HepG2 (cell line): Measurements from ENCODE around the gene PRR30. TPM values are rescaled to one million over a fixed set of nuclear protein-coding genes. Genes with fewer than 3 reads are reported as not detected.

Experiments used
- ARNT2 ChIP-seq: sonication (generic); formaldehyde crosslinking; IDR thresholded peaks from 2 replicates; pipeline ENCODE4 v1.8.0; 2022; ENCODE audit warnings: mild to moderate bottlenecking, low read depth, missing genetic modification reagents, moderate library complexity
- DPF2 ChIP-seq: sonication (generic); formaldehyde crosslinking; IDR thresholded peaks from 2 replicates; pipeline ENCODE4 v1.4.0; 2020; ENCODE audit warnings: mild to moderate bottlenecking, low read depth, missing genetic modification reagents, borderline replicate concordance
- FOSL2 ChIP-seq: sonication (generic); formaldehyde crosslinking; IDR thresholded peaks from 2 replicates; pipeline ENCODE4 v1.4.0; 2020; ENCODE audit warnings: missing genetic modification reagents
- HDAC6 ChIP-seq: fragments of 200-600 bp; sonication (generic); IDR thresholded peaks from 2 replicates; pipeline ENCODE4 v1.7.0; 2017; ENCODE audit warnings: mild to moderate bottlenecking, antibody characterized with exemption, low read length, low read depth
- JUN ChIP-seq: sonication (generic); formaldehyde crosslinking; IDR thresholded peaks from 2 replicates; pipeline ENCODE4 v1.4.0; 2020; ENCODE audit warnings: mild to moderate bottlenecking, missing genetic modification reagents
- JUNB ChIP-seq: sonication (generic); formaldehyde crosslinking; IDR thresholded peaks from 2 replicates; pipeline ENCODE4 v1.8.0; 2022; ENCODE audit warnings: missing genetic modification reagents, mild to moderate bottlenecking, borderline replicate concordance
- MATR3 ChIP-seq: sonication (generic); formaldehyde crosslinking; IDR thresholded peaks from 2 replicates; pipeline ENCODE4 v1.4.0; 2020; ENCODE audit warnings: missing genetic modification reagents
- SIX1 ChIP-seq: sonication (generic); formaldehyde crosslinking; IDR thresholded peaks from 2 replicates; pipeline ENCODE4 v1.4.0; 2020; ENCODE audit warnings: missing genetic modification reagents, borderline replicate concordance
- TRIM24 ChIP-seq: sonication (generic); formaldehyde crosslinking; IDR thresholded peaks from 2 replicates; pipeline ENCODE4 v1.8.0; 2022; ENCODE audit warnings: mild to moderate bottlenecking, missing genetic modification reagents
- XRCC5 ChIP-seq: fragments of 200-400 bp; formaldehyde crosslinking; optimal IDR thresholded peaks from 2 replicates; pipeline ENCODE3; 2017; ENCODE audit warnings: mild to moderate bottlenecking, low read length
- ZC3H13 ChIP-seq: sonication (generic); formaldehyde crosslinking; IDR thresholded peaks from 2 replicates; pipeline ENCODE4 v1.8.1; 2023; ENCODE audit warnings: mild to moderate bottlenecking, missing genetic modification reagents, moderate library complexity
- ZFAT ChIP-seq: sonication (generic); formaldehyde crosslinking; conservative IDR thresholded peaks from 2 replicates; pipeline ENCODE4 v1.8.1; 2023; ENCODE audit warnings: missing genetic modification reagents, inconsistent platforms
- ZNF12 ChIP-seq: sonication (generic); formaldehyde crosslinking; IDR thresholded peaks from 2 replicates; pipeline ENCODE4 v1.5.0; 2020; ENCODE audit warnings: missing genetic modification reagents
- ZNF468 ChIP-seq: sonication (generic); formaldehyde crosslinking; IDR thresholded peaks from 2 replicates; pipeline ENCODE4 v1.8.0; 2022; ENCODE audit warnings: mild to moderate bottlenecking, moderate library complexity, missing genetic modification reagents
- polyA plus RNA-seq, 8 experiments: library from polyadenylated mRNA; depleted of rRNA in 3 of 8; stranded (reverse) in 7 of 8; unstranded in 1 of 8; fragments of >200 nt; fragmentation: Illumina TruSeq in 4 of 8; extraction: Trizol in 4 of 8; gene quantifications; 2 replicates each; pipeline versions ENCODE4 v1.2.1 to v1.2.3, GENCODE V29; 2011 to 2016; ENCODE audit warnings: low read depth in 4 of 8, missing spikeins in 1 of 8, mixed read lengths in 1 of 8; ENCODE audit not compliant: insufficient read depth in 1 of 8
- total RNA-seq, 5 experiments: library from RNA; depleted of rRNA; stranded (reverse); fragments of >200 nt; fragmentation: Illumina TruSeq; extraction: Trizol; gene quantifications; 2 replicates each; pipeline ENCODE4 v1.2.3, GENCODE V29; 2016; ENCODE audit warnings: low read depth in 1 of 5
- TF ChIP-seq, protein P1 (sequence below): sonication (generic); formaldehyde crosslinking; IDR thresholded peaks from 2 replicates; pipeline ENCODE4 v1.8.0; 2022; ENCODE audit warnings: missing genetic modification reagents, mild to moderate bottlenecking, borderline replicate concordance
- TF ChIP-seq, protein P2 (sequence below): sonication (generic); formaldehyde crosslinking; IDR thresholded peaks from 2 replicates; pipeline ENCODE4 v1.9.0; 2021; ENCODE audit warnings: missing genetic modification reagents, mild to moderate bottlenecking, borderline replicate concordance
- TF ChIP-seq, protein P3 (sequence below), 2 experiments: sonication (generic) in 1 of 2; formaldehyde crosslinking in 1 of 2; IDR thresholded peaks; 2 replicates each; pipeline versions ENCODE4 v1.6.1 to v1.9.0; 2014 to 2022; ENCODE audit warnings: antibody characterized with exemption in 1 of 2, borderline replicate concordance in 1 of 2, inconsistent platforms in 1 of 2, low read depth in 1 of 2, missing genetic modification reagents in 1 of 2

The PRR30 gene
- total and polyA plus RNA-seq, 2 of the 13 experiments (the other 11 are each of a cell fraction or from before 2014, with no cell fraction given) = not detected

DNA sequence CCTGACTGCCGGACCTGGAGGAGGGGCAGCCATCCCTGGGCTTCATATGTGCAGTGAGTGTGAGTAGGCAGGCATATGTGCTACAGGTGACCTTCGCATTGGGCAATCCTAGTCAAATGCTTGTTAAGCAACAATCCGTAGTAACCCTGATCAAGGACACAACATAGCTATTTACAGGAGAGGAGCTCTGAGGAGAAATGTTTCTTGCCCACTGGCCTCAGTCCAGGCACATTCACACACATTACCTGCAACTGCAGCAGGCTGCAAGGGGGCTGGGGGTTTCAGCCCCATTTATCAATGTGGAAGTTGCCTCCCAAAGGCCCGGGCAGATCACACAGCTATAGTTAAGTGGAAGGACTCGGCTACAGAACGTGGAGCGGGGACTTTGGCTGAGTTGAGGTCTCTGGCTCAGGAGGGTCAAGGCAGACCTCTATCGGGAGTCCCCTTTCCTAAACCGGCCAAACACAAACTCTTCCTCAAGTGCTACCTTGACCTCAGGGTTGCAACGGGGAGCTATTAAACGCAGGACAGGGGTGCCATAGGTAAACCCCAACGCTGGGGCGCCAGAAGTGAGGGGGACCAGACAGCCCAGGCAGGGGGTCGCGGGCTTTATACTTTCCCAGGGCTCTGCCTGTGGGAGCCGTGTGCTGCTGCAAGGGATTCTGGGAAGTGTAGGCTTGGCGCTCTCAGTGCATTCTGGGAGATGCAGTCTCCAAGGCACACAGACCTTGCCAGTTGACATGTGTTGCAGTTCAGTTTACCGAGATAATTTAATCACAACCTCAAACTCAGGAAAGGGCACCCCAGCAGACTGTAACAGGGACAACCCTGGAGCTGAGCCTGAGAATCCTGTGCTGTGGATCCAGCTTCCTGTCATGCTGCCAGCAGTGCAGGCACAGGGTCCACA lies 43.2 kb downstream of the PRR30 start (continued):
- TF ChIP-seq ARNT2 (CRISPR knock-in tag) (peak; percentile 79), ZNF468 (CRISPR knock-in tag) (0 out of 2 replicates have a peak, but pooled peaks have one; percentile 67), FOSL2 (CRISPR knock-in tag) (peak; percentile 87), JUN (CRISPR knock-in tag) (peak; percentile 74; the same call in 1 of the 2 replicates), ZNF12 (peak; percentile 87), DPF2 (CRISPR knock-in tag) (peak; percentile 93), ZFAT (CRISPR knock-in tag) (no peak), JUNB (CRISPR knock-in tag) (no peak), ZC3H13 (CRISPR knock-in tag) (peak; percentile 88), HDAC6 (no peak), SIX1 (CRISPR knock-in tag) (peak; percentile 54; the same call in 1 of the 2 replicates), MATR3 (CRISPR knock-in tag) (no peak), TRIM24 (CRISPR knock-in tag) (peak; percentile 45; the same call in 1 of the 2 replicates), XRCC5 (peak; percentile 13)
- TF ChIP-seq, protein P1, sequence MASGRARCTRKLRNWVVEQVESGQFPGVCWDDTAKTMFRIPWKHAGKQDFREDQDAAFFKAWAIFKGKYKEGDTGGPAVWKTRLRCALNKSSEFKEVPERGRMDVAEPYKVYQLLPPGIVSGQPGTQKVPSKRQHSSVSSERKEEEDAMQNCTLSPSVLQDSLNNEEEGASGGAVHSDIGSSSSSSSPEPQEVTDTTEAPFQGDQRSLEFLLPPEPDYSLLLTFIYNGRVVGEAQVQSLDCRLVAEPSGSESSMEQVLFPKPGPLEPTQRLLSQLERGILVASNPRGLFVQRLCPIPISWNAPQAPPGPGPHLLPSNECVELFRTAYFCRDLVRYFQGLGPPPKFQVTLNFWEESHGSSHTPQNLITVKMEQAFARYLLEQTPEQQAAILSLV (CRISPR knock-in tag) = peak; percentile 56; the same call in 1 of the 2 replicates
- TF ChIP-seq, protein P2, sequence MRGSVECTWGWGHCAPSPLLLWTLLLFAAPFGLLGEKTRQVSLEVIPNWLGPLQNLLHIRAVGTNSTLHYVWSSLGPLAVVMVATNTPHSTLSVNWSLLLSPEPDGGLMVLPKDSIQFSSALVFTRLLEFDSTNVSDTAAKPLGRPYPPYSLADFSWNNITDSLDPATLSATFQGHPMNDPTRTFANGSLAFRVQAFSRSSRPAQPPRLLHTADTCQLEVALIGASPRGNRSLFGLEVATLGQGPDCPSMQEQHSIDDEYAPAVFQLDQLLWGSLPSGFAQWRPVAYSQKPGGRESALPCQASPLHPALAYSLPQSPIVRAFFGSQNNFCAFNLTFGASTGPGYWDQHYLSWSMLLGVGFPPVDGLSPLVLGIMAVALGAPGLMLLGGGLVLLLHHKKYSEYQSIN (CRISPR knock-in tag) = no peak; the same call in 1 of the 2 replicates
- TF ChIP-seq, protein P3, sequence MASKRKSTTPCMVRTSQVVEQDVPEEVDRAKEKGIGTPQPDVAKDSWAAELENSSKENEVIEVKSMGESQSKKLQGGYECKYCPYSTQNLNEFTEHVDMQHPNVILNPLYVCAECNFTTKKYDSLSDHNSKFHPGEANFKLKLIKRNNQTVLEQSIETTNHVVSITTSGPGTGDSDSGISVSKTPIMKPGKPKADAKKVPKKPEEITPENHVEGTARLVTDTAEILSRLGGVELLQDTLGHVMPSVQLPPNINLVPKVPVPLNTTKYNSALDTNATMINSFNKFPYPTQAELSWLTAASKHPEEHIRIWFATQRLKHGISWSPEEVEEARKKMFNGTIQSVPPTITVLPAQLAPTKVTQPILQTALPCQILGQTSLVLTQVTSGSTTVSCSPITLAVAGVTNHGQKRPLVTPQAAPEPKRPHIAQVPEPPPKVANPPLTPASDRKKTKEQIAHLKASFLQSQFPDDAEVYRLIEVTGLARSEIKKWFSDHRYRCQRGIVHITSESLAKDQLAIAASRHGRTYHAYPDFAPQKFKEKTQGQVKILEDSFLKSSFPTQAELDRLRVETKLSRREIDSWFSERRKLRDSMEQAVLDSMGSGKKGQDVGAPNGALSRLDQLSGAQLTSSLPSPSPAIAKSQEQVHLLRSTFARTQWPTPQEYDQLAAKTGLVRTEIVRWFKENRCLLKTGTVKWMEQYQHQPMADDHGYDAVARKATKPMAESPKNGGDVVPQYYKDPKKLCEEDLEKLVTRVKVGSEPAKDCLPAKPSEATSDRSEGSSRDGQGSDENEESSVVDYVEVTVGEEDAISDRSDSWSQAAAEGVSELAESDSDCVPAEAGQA (IDR thresholded peaks at IDR 0.05; ENCODE audit: low read depth) = peak; percentile 63; the same call in 1 of the 2 replicates
- TF ChIP-seq, protein P3 (CRISPR knock-in tag; IDR thresholded peaks at IDR 0.05; ENCODE audit: borderline replicate concordance) = no peak
